CD8-positive, alpha-beta memory T cell (primary cell): ENCODE measurements around the gene JMJD1C. TPM values are rescaled to one million over a fixed set of nuclear protein-coding genes. Genes with fewer than 3 reads are reported as not detected.

ENCODE experiments used
- CTCF ChIA-PET: fragments of 350-600 bp; sonication (Branson Sonifier 250); formaldehyde crosslinking; loops from one replicate; lab custom pipeline; 2021; ENCODE audit warnings: antibody characterized with exemption; lab: Charles Lee
- POLR2A ChIA-PET: fragments of 350-600 bp; sonication (Branson Sonifier 250); formaldehyde crosslinking; loops from one replicate; lab custom pipeline; 2021; ENCODE audit warnings: antibody characterized with exemption; lab: Charles Lee
- DNase-seq, 5 donors: peaks; one replicate each; pipeline versions ENCODE4 v3.0.0 to v3.0.0-alpha.2; 2020 to 2022; ENCODE audit warnings: mixed read lengths in 1 of 5
- H3K27ac ChIP-seq: one replicate; pipeline ENCODE4 v1.7.0; 2013; ENCODE audit warnings: low read depth, mild to moderate bottlenecking, low read length, moderate library complexity
- H3K27me3 ChIP-seq: 2 replicates; pipeline ENCODE4 v1.7.0; 2013; ENCODE audit warnings: low read length, mild to moderate bottlenecking; ENCODE audit not compliant: insufficient read depth, poor library complexity, severe bottlenecking
- H3K36me3 ChIP-seq: 2 replicates; pipeline ENCODE4 v1.7.0; 2013; ENCODE audit warnings: mild to moderate bottlenecking, low read length, moderate library complexity; ENCODE audit not compliant: insufficient read depth
- H3K4me1 ChIP-seq: 2 replicates; pipeline ENCODE4 v1.7.0; 2013; ENCODE audit warnings: mild to moderate bottlenecking, low read length, moderate library complexity; ENCODE audit not compliant: insufficient read depth
- H3K4me3 ChIP-seq: 2 replicates; pipeline ENCODE4 v1.7.0; 2013; ENCODE audit warnings: mild to moderate bottlenecking, low read length
- H3K9me3 ChIP-seq: 2 replicates; pipeline ENCODE4 v1.7.0; 2013; ENCODE audit warnings: mild to moderate bottlenecking, low read length
- H3K27ac Mint-ChIP-seq, 8 donors: one replicate each; pipeline ENCODE4 v1.8.0; 2020 to 2021; ENCODE audit warnings: mixed read lengths in 8 of 8, mild to moderate bottlenecking in 6 of 8, inconsistent platforms in 3 of 8, moderate library complexity in 3 of 8
- H3K27me3 Mint-ChIP-seq, 2 donors: one replicate each; pipeline ENCODE4 v1.8.0; 2020 to 2021; ENCODE audit warnings: mixed read lengths in 2 of 2, mild to moderate bottlenecking in 1 of 2, moderate library complexity in 1 of 2
- H3K36me3 Mint-ChIP-seq, 3 donors: one replicate each; pipeline ENCODE4 v1.8.0; 2020 to 2021; ENCODE audit warnings: mixed read lengths in 3 of 3, inconsistent platforms in 1 of 3, mild to moderate bottlenecking in 1 of 3
- H3K4me1 Mint-ChIP-seq, 3 donors: one replicate each; pipeline ENCODE4 v1.8.0; 2020 to 2021; ENCODE audit warnings: mixed read lengths in 3 of 3, inconsistent platforms in 1 of 3, mild to moderate bottlenecking in 1 of 3
- H3K4me3 Mint-ChIP-seq, 7 donors: one replicate each; pipeline ENCODE4 v1.8.0; 2020 to 2021; ENCODE audit warnings: mixed read lengths in 7 of 7, mild to moderate bottlenecking in 6 of 7, moderate library complexity in 4 of 7, inconsistent platforms in 2 of 7
- H3K9me3 Mint-ChIP-seq, 5 donors: one replicate each; pipeline ENCODE4 v1.8.0; 2020 to 2022; ENCODE audit warnings: mixed read lengths in 5 of 5, mild to moderate bottlenecking in 3 of 5, moderate library complexity in 2 of 5, inconsistent platforms in 1 of 5
- polyA plus RNA-seq: library from polyadenylated mRNA; unstranded; fragments of 300-500 nt; fragmentation: Illumina TruSeq; gene quantifications from one replicate; pipeline ENCODE4 v1.2.3, GENCODE V29; 2021
- total RNA-seq, 2 experiments: library from RNA; stranded (reverse); gene quantifications; one replicate each; pipeline ENCODE4 v1.2.3, GENCODE V29; 2021

The JMJD1C gene
- total and polyA plus RNA-seq, 3 experiments from 2014 or later: 41.7 to 51.9 (median 46.0) TPM

DNA sequence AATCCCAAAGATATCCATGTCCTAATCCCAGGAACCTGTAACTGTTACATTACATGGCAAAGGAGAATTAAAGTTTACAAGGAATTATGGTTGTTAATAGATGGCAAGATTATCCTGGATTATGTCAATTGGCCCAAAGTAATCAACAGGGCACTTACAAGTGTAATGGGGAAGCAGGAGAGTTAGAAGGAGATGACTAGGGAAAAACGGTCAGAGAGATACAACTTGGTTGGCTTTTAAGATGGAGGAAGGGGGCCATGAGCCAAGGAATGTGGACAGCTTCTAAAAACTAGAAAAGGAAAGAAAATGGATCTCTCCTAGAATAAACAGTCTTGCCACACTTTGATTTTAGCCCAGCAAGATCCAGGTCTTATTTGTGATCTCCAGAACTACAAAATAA lies 3.3 kb downstream of the JMJD1C start:
- Mint-ChIP-seq H3K9me3 (no peaks in the 10 kb centered on the region), H3K4me1 (peaks cover 19 to 31% (median 27%) of the 10 kb centered on the region in 3 donors), H3K27me3 (no peaks in the 10 kb centered on the region), H3K27ac (no peak overlapping the region), H3K4me3 (peak overlapping the region in 3 of 7 donors; percentile 13 to 77 (median 39)), H3K36me3 (peaks cover 0 to 10% (median 0%) of the 10 kb centered on the region in 3 donors)
- Histone ChIP-seq H3K4me1 (no peaks in the 10 kb centered on the region), H3K36me3 (no peaks in the 10 kb centered on the region), H3K9me3 (no peaks in the 10 kb centered on the region), H3K27me3 (no peaks in the 10 kb centered on the region), H3K4me3 (no peak overlapping the region), H3K27ac (no peak overlapping the region)
- DNase-seq: no peak
- POLR2A ChIA-PET: interaction anchor here (0.6 kb wide), 1 partner anchor 11 kb away, joined by 5 read pairs; no protein-coding TSS in a partner anchor
- CTCF ChIA-PET: no interaction called here

- H3K4me1 ChIP-seq: no peaks in the 10 kb centered on the region
- no peak overlapping the region for H3K27ac ChIP-seq
- CTCF ChIA-PET: no interaction called here
- H3K4me3 ChIP-seq: no peak overlapping the region
- Mint-ChIP-seq H3K9me3 (no peaks in the 10 kb centered on the region), H3K27me3 (no peaks in the 10 kb centered on the region), H3K27ac (peak overlapping the region in 1 of 8 donors; percentile 50), H3K36me3 (peaks cover 0 to 4% (median 0%) of the 10 kb centered on the region in 3 donors), H3K4me3 (no peak overlapping the region), H3K4me1 (peaks cover 10 to 24% (median 14%) of the 10 kb centered on the region in 3 donors)
- POLR2A ChIA-PET: no interaction called here
- H3K36me3 ChIP-seq: no peaks in the 10 kb centered on the region
- H3K9me3 ChIP-seq: no peaks in the 10 kb centered on the region
- DNase-seq: no peak
- H3K27me3 ChIP-seq: no peaks in the 10 kb centered on the region
These were observed 7.6 kb downstream of the JMJD1C start for GRCh38 chr10:63458177-63458576.

DNA sequence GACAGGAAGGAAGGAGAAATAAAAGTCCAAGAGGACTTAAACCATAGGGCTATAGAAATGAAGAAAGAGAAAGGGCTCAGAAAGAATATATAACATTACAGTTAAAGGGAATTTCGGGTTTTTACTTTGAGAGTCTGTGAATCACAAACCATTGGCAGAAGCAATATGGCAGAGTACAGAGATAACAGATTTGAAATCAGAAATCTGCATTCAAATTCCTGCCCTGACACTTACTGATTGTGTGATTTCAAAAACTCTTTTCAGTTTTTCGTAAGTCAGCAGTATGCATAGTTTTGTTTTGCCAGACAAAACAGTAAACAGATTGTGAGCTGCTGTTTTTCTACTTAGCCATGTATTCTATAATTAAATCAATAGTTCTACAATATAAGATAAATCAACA lies 8.2 kb downstream of the JMJD1C start:
- Mint-ChIP-seq H3K4me3 (no peak overlapping the region), H3K27me3 (no peaks in the 10 kb centered on the region), H3K36me3 (peaks cover under 1 to 5% (median 2%) of the 10 kb centered on the region in 3 donors), H3K9me3 (no peaks in the 10 kb centered on the region), H3K27ac (no peak overlapping the region), H3K4me1 (peaks cover 10 to 21% (median 14%) of the 10 kb centered on the region in 3 donors)
- no peaks in the 10 kb centered on the region for H3K4me1 ChIP-seq
- H3K27me3 ChIP-seq: no peaks in the 10 kb centered on the region
- H3K27ac ChIP-seq: no peak overlapping the region
- ChIA-PET POLR2A (no interaction called here), CTCF (no interaction called here)
- no peaks in the 10 kb centered on the region for H3K36me3 ChIP-seq
- H3K4me3 ChIP-seq: no peak overlapping the region
- no peak for DNase-seq
- H3K9me3 ChIP-seq: no peaks in the 10 kb centered on the region

GRCh38 chr10:63456437-63457210 lies 9.2 kb downstream of the JMJD1C start:
- Histone ChIP-seq H3K4me3 (no peak overlapping the region), H3K27me3 (no peaks in the 10 kb centered on the region), H3K4me1 (no peaks in the 10 kb centered on the region), H3K36me3 (no peaks in the 10 kb centered on the region), H3K27ac (no peak overlapping the region), H3K9me3 (no peaks in the 10 kb centered on the region)
- CTCF ChIA-PET: no interaction called here
- no peak for DNase-seq
- H3K36me3 Mint-ChIP-seq: peaks cover 2 to 6% (median 6%) of the 10 kb centered on the region in 3 donors
- no peak overlapping the region for H3K4me3 Mint-ChIP-seq
- no peak overlapping the region for H3K27ac Mint-ChIP-seq
- H3K9me3 Mint-ChIP-seq: no peaks in the 10 kb centered on the region
- no peaks in the 10 kb centered on the region for H3K27me3 Mint-ChIP-seq
- POLR2A ChIA-PET: no interaction called here
- H3K4me1 Mint-ChIP-seq: peaks cover 14 to 23% (median 19%) of the 10 kb centered on the region in 3 donors

- CTCF ChIA-PET: no interaction called here
- POLR2A ChIA-PET: interaction anchor here (1.0 kb wide), 1 partner anchor 10 kb away, joined by 5 read pairs; the partner anchor contains the start of gene JMJD1C
These were observed 10.3 kb downstream of the JMJD1C start for GRCh38 chr10:63455507-63455906.

DNA sequence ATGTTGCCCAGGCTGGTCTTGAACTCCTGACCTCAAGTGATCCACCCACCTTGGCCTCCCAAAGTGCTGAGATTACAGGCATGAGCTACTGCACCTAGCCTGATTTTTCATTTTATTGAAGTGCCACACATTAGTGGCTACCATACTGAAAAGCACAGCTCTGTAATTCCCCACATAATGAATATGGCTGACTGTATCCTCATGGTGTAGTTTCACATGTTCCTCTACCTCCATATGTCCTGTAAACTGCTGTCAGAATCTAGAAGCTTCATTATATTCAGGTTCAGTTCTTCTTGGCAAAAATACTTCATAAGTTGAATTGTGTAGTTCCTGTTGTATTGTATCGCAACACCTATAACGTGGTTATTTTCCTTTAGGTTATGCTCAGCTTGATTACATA lies 11.1 kb downstream of the JMJD1C start:
- no peak for DNase-seq
- POLR2A ChIA-PET: interaction anchor here (1.0 kb wide), 1 partner anchor 11 kb away, joined by 5 read pairs; the partner anchor contains the start of gene JMJD1C
- Mint-ChIP-seq H3K36me3 (peaks cover 4 to 6% (median 6%) of the 10 kb centered on the region in 3 donors), H3K4me1 (peaks cover 19 to 34% (median 32%) of the 10 kb centered on the region in 3 donors), H3K4me3 (no peak overlapping the region), H3K9me3 (no peaks in the 10 kb centered on the region), H3K27me3 (no peaks in the 10 kb centered on the region), H3K27ac (peak overlapping the region in 1 of 8 donors; percentile 5)
- CTCF ChIA-PET: interaction anchor here (0.5 to 1.1 kb wide), 2 partner anchors 26 to 50 kb away, joined by 3 read pairs; no protein-coding TSS in a partner anchor
- Histone ChIP-seq H3K4me3 (no peak overlapping the region), H3K9me3 (no peaks in the 10 kb centered on the region), H3K27ac (no peak overlapping the region), H3K27me3 (no peaks in the 10 kb centered on the region), H3K36me3 (no peaks in the 10 kb centered on the region), H3K4me1 (no peaks in the 10 kb centered on the region)

More at GRCh38 chr10:63455507-63455906, 10.3 kb downstream of the JMJD1C start:
- Histone ChIP-seq H3K4me3 (no peak overlapping the region), H3K27me3 (no peaks in the 10 kb centered on the region), H3K9me3 (no peaks in the 10 kb centered on the region), H3K27ac (no peak overlapping the region), H3K4me1 (no peaks in the 10 kb centered on the region), H3K36me3 (no peaks in the 10 kb centered on the region)
- Mint-ChIP-seq H3K27me3 (no peaks in the 10 kb centered on the region), H3K9me3 (no peaks in the 10 kb centered on the region), H3K36me3 (peaks cover 3 to 6% (median 6%) of the 10 kb centered on the region in 3 donors), H3K27ac (no peak overlapping the region), H3K4me3 (no peak overlapping the region), H3K4me1 (peaks cover 16 to 28% (median 27%) of the 10 kb centered on the region in 3 donors)
- DNase-seq: no peak

DNA sequence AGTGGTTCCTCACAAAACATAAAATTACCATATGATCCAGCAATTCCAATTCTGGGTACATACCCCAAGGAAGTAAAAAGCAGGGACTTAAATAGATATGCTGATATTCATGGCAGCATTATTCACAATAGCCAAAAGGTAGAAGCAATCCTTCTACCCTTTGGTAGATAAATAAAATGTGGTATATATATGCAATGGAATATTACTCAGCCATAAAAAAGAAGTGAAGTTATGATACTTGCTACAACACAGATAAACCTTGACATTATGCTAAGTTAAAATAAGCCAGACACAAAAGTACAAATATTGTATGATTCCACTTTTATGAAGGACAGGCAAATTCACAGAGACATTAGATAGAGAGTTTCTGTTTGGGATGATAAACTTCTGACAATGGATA lies 13.3 kb downstream of the JMJD1C start:
- H3K4me1 Mint-ChIP-seq: peaks cover 19 to 38% (median 31%) of the 10 kb centered on the region in 3 donors
- Histone ChIP-seq H3K4me1 (no peaks in the 10 kb centered on the region), H3K27me3 (no peaks in the 10 kb centered on the region), H3K36me3 (no peaks in the 10 kb centered on the region), H3K4me3 (no peak overlapping the region), H3K9me3 (no peaks in the 10 kb centered on the region), H3K27ac (no peak overlapping the region)
- ChIA-PET POLR2A (no interaction called here), CTCF (no interaction called here)
- DNase-seq: no peak
- no peaks in the 10 kb centered on the region for H3K27me3 Mint-ChIP-seq
- no peak overlapping the region for H3K4me3 Mint-ChIP-seq
- H3K9me3 Mint-ChIP-seq: no peaks in the 10 kb centered on the region
- peaks cover 5 to 6% (median 6%) of the 10 kb centered on the region in 3 donors for H3K36me3 Mint-ChIP-seq
- H3K27ac Mint-ChIP-seq: peak overlapping the region in 1 of 8 donors; percentile 71

- Histone ChIP-seq H3K4me1 (no peaks in the 10 kb centered on the region), H3K36me3 (no peaks in the 10 kb centered on the region), H3K27ac (no peak overlapping the region), H3K4me3 (no peak overlapping the region), H3K27me3 (no peaks in the 10 kb centered on the region), H3K9me3 (no peaks in the 10 kb centered on the region)
- Mint-ChIP-seq H3K4me1 (peaks cover 20 to 49% (median 41%) of the 10 kb centered on the region in 3 donors), H3K4me3 (no peak overlapping the region), H3K36me3 (peaks cover 0 to 3% (median 0%) of the 10 kb centered on the region in 3 donors), H3K9me3 (no peaks in the 10 kb centered on the region), H3K27ac (peak overlapping the region in 2 of 8 donors; percentile 11 to 26), H3K27me3 (no peaks in the 10 kb centered on the region)
- ChIA-PET CTCF (no interaction called here), POLR2A (no interaction called here)
- DNase-seq: no peak
These were observed 18.9 kb downstream of the JMJD1C start for GRCh38 chr10:63446716-63447440.
